CD4-positive, alpha-beta T cell (primary cell): Measurements from ENCODE around the gene CRNKL1. TPM values are rescaled to one million over a fixed set of nuclear protein-coding genes. Genes with fewer than 3 reads are reported as not detected.

Experiments
- ATAC-seq: fragments of 200-7000 bp; cut with Tn5 transposase; one replicate; pipeline ENCODE4 v1.10.0; 2022; ENCODE audit warnings: mild to moderate bottlenecking; ENCODE audit not compliant: poor library complexity
- CTCF ChIA-PET: fragments of 350-600 bp; sonication (Branson Sonifier 250); formaldehyde crosslinking; loops from one replicate; lab custom pipeline; 2021; ENCODE audit warnings: antibody characterized with exemption, inconsistent platforms; lab: Charles Lee
- POLR2A ChIA-PET: fragments of 350-600 bp; sonication (Branson Sonifier 250); formaldehyde crosslinking; loops from one replicate; lab custom pipeline; 2021; ENCODE audit warnings: antibody characterized with exemption, inconsistent platforms; lab: Charles Lee
- DNase-seq, 14 experiments: peaks; one replicate each; pipeline ENCODE4 v3.0.0-alpha.2; 2013 to 2020; ENCODE audit warnings: mixed read lengths in 2 of 14
- H3K27ac ChIP-seq, 2 donors: one replicate each; pipeline versions ENCODE4 v1.5.1 to v1.7.0; 2013; ENCODE audit warnings: low read length in 2 of 2, low read depth in 1 of 2, mild to moderate bottlenecking in 1 of 2
- H3K27me3 ChIP-seq, 2 experiments: 1 replicate in 1 of 2; 2 replicates in 1 of 2; pipeline versions ENCODE4 v1.6.1 to v1.7.0; 2013; ENCODE audit warnings: low read length in 2 of 2, control low read depth in 1 of 2, mild to moderate bottlenecking in 1 of 2, moderate library complexity in 1 of 2; ENCODE audit not compliant: insufficient read depth in 2 of 2, control insufficient read depth in 1 of 2
- H3K36me3 ChIP-seq: one replicate; pipeline ENCODE4 v1.6.1; 2013; ENCODE audit warnings: low read length, control low read depth; ENCODE audit not compliant: insufficient read depth
- H3K4me1 ChIP-seq: one replicate; pipeline ENCODE4 v1.6.1; 2013; ENCODE audit warnings: low read length, control low read depth; ENCODE audit not compliant: insufficient read depth
- H3K4me3 ChIP-seq: one replicate; pipeline ENCODE4 v1.5.1; 2013; ENCODE audit warnings: mild to moderate bottlenecking, low read length, moderate library complexity
- H3K9me3 ChIP-seq, 2 experiments: 1 replicate in 1 of 2; 2 replicates in 1 of 2; pipeline versions ENCODE4 v1.6.1 to v1.7.0; 2013; ENCODE audit warnings: low read length in 2 of 2, mild to moderate bottlenecking in 2 of 2, control low read depth in 1 of 2, moderate library complexity in 1 of 2; ENCODE audit not compliant: control insufficient read depth in 1 of 2, insufficient read depth in 1 of 2
- H3K27ac Mint-ChIP-seq: one replicate; pipeline ENCODE4 v1.8.0; 2020; ENCODE audit warnings: mixed read lengths
- H3K27me3 Mint-ChIP-seq: one replicate; pipeline ENCODE4 v1.8.0; 2021; ENCODE audit warnings: mixed read lengths
- H3K36me3 Mint-ChIP-seq: one replicate; pipeline ENCODE4 v1.8.0; 2021; ENCODE audit warnings: low read depth, mixed read lengths
- H3K4me1 Mint-ChIP-seq: one replicate; pipeline ENCODE4 v1.8.0; 2021; ENCODE audit warnings: low read depth, mixed read lengths
- H3K4me3 Mint-ChIP-seq: one replicate; pipeline ENCODE4 v1.8.0; 2020; ENCODE audit warnings: mild to moderate bottlenecking, mixed read lengths
- H3K9me3 Mint-ChIP-seq: one replicate; pipeline ENCODE4 v1.8.0; 2020; ENCODE audit warnings: mixed read lengths
- CTCF ChIP-seq: fragments of 200-600 bp; IDR thresholded peaks from one replicate; pipeline ENCODE4 v1.8.0; 2022; ENCODE audit warnings: antibody characterized with exemption, mild to moderate bottlenecking
- intact Hi-C, 2 experiments: fragments of 100-400 bp; cut with DNase I in 1 of 2; cut with micrococcal nuclease in 1 of 2; formaldehyde crosslinking; loops; one replicate each; pipeline versions ENCODE4 v1.15.1 to v1.9.0; 2023 to 2025; cut with DNase I, micrococcal nuclease
- total RNA-seq, 174 experiments: library from RNA in 2 of 174; stranded (reverse) in 2 of 174; gene quantifications; one replicate each; pipeline ENCODE4 v1.2.3 and lab custom pipeline; 2021 to 2026

CRNKL1 gene
- total RNA-seq, 2 experiments from 2014 or later, result 24.3 to 26.1 TPM

GRCh38 chr20:20079102-20079784 lies 27.0 kb upstream of the CRNKL1 start:
- H3K36me3 ChIP-seq, result no peaks in the 10 kb centered on the region
- no peak for TF ChIP-seq CTCF
- Mint-ChIP-seq H3K36me3 (no peaks in the 10 kb centered on the region), H3K9me3 (no peaks in the 10 kb centered on the region), H3K4me1 (peaks cover 5% of the 10 kb centered on the region), H3K4me3 (no peak overlapping the region), H3K27me3 (peaks cover 19% of the 10 kb centered on the region), H3K27ac (no peak overlapping the region)
- no peak for ATAC-seq
- no peaks in the 10 kb centered on the region for H3K9me3 ChIP-seq
- DNase-seq, result no peak
- no peak overlapping the region for H3K4me3 ChIP-seq
- POLR2A ChIA-PET, result no interaction called here
- peaks cover 3 to 11% of the 10 kb centered on the region in 2 experiments for H3K27me3 ChIP-seq
- H3K4me1 ChIP-seq, result no peaks in the 10 kb centered on the region
- no peak overlapping the region for H3K27ac ChIP-seq
- intact Hi-C loops, result no loop called here
- CTCF ChIA-PET, result no interaction called here

GRCh38 chr20:20078041-20078440 lies 25.8 kb upstream of the CRNKL1 start:
- Histone ChIP-seq H3K9me3 (no peaks in the 10 kb centered on the region), H3K4me1 (no peaks in the 10 kb centered on the region), H3K36me3 (no peaks in the 10 kb centered on the region), H3K4me3 (no peak overlapping the region), H3K27ac (no peak overlapping the region), H3K27me3 (peaks cover 3 to 11% of the 10 kb centered on the region in 2 experiments)
- no peak for TF ChIP-seq CTCF
- ChIA-PET CTCF (interaction anchor here (0.6 kb wide), 1 partner anchor 160 kb away, joined by 3 read pairs; no protein-coding TSS in a partner anchor), POLR2A (no interaction called here)
- Mint-ChIP-seq H3K4me3 (no peak overlapping the region), H3K27ac (no peak overlapping the region), H3K36me3 (no peaks in the 10 kb centered on the region), H3K4me1 (no peaks in the 10 kb centered on the region), H3K9me3 (no peaks in the 10 kb centered on the region), H3K27me3 (peaks cover 16% of the 10 kb centered on the region)
- ATAC-seq, result no peak
- no peak for DNase-seq
- intact Hi-C loops, result no loop called here

GRCh38 chr20:20076297-20077065 lies 24.2 kb upstream of the CRNKL1 start:
- no peak overlapping the region for H3K27ac ChIP-seq
- H3K9me3 Mint-ChIP-seq, result no peaks in the 10 kb centered on the region
- peaks cover 5% of the 10 kb centered on the region for H3K27me3 Mint-ChIP-seq
- ATAC-seq (no peak), DNase-seq (no peak)
- no peaks in the 10 kb centered on the region for H3K36me3 Mint-ChIP-seq
- no peak overlapping the region for H3K4me3 Mint-ChIP-seq
- TF ChIP-seq CTCF, result no peak
- H3K4me1 ChIP-seq, result no peaks in the 10 kb centered on the region
- peaks cover 3 to 11% of the 10 kb centered on the region in 2 experiments for H3K27me3 ChIP-seq
- no peaks in the 10 kb centered on the region for H3K36me3 ChIP-seq
- ChIA-PET POLR2A (no interaction called here), CTCF (interaction anchor here (0.6 kb wide), 1 partner anchor 641 kb away, joined by 3 read pairs; no protein-coding TSS in a partner anchor)
- no peaks in the 10 kb centered on the region for H3K9me3 ChIP-seq
- intact Hi-C loops, result no loop called here
- H3K4me3 ChIP-seq, result no peak overlapping the region
- no peak overlapping the region for H3K27ac Mint-ChIP-seq
- no peaks in the 10 kb centered on the region for H3K4me1 Mint-ChIP-seq
